HUES64 (cell line): ENCODE results near the gene POMGNT1.

ENCODE experiments used
- H3K27ac ChIP-seq: 2 replicates; pipeline ENCODE4 v1.7.0; 2013; ENCODE audit warnings: low read depth, low read length, inconsistent platforms
- H3K27me3 ChIP-seq: 2 replicates; pipeline ENCODE4 v1.6.1; 2013; ENCODE audit warnings: mild to moderate bottlenecking, low read length; ENCODE audit not compliant: insufficient read depth
- H3K36me3 ChIP-seq: 2 replicates; pipeline ENCODE4 v1.6.1; 2013; ENCODE audit warnings: mild to moderate bottlenecking, low read length; ENCODE audit not compliant: insufficient read depth
- H3K4me1 ChIP-seq: 2 replicates; pipeline ENCODE4 v1.6.1; 2013; ENCODE audit warnings: mild to moderate bottlenecking, low read length, moderate library complexity; ENCODE audit not compliant: insufficient read depth
- H3K4me3 ChIP-seq: 2 replicates; pipeline ENCODE4 v1.5.1; 2013; ENCODE audit warnings: mild to moderate bottlenecking, low read length, moderate library complexity
- H3K9ac ChIP-seq: 2 replicates; pipeline ENCODE4 v1.6.1; 2013; ENCODE audit warnings: mild to moderate bottlenecking, low read depth, low read length
- H3K9me3 ChIP-seq: 2 replicates; pipeline ENCODE4 v1.6.1; 2013; ENCODE audit warnings: low read depth, low read length; ENCODE audit not compliant: insufficient read depth
- WGBS: fragments of 150-250, 120-280 bp; methylation state at CpG from one replicate; pipeline ENCODE4 v1.1.7; 2013; ENCODE audit warnings: missing lambda C conversion rate; 5-methylcytosine and 5-hydroxymethylcytosine counted together

The POMGNT1 gene

DNA sequence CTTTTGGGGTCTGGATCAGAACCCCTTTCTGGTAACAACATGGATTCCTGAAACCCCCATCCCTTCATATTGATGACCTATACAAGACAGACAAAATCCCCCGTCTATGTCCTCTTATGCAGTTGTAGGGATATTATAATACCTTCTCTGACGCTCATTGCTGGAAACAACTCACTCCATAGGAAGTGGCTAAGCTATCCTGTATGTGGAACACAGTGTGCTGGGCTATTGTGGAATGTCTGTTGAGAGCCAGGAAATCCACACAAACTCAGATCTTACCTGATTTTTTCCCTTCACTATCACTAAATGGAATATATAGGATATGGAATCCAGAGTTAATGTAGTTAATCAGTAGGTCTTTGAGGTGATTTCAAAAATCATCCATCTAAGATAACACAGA, 48.1 kb downstream of the POMGNT1 start:
- 100% methylated on average over 2 of the region's 2 CpGs for WGBS
- Histone ChIP-seq H3K27me3 (no peaks in the 10 kb centered on the region), H3K9me3 (no peaks in the 10 kb centered on the region), H3K4me1 (no peaks in the 10 kb centered on the region), H3K9ac (no peak overlapping the region), H3K4me3 (no peak overlapping the region), H3K27ac (no peak overlapping the region), H3K36me3 (no peaks in the 10 kb centered on the region)

- no peaks in the 10 kb centered on the region for H3K36me3 ChIP-seq
- H3K27me3 ChIP-seq, result no peaks in the 10 kb centered on the region
- H3K4me3 ChIP-seq, result no peak overlapping the region
- H3K27ac ChIP-seq, result no peak overlapping the region
- 95% methylated on average over 2 of the region's 2 CpGs for WGBS
- no peaks in the 10 kb centered on the region for H3K4me1 ChIP-seq
- no peaks in the 10 kb centered on the region for H3K9me3 ChIP-seq
- H3K9ac ChIP-seq, result no peak overlapping the region
Measured at GRCh38 chr1:46148318-46148717, 49.9 kb downstream of the POMGNT1 start.
